ENCODE data around the gene TAAR1.
"Not testable (repeated sequence)": the region's sequence is repeated elsewhere in the genome, so short reads cannot be mapped to it uniquely, and the experiment has no call there.

TAAR1 gene

DNA sequence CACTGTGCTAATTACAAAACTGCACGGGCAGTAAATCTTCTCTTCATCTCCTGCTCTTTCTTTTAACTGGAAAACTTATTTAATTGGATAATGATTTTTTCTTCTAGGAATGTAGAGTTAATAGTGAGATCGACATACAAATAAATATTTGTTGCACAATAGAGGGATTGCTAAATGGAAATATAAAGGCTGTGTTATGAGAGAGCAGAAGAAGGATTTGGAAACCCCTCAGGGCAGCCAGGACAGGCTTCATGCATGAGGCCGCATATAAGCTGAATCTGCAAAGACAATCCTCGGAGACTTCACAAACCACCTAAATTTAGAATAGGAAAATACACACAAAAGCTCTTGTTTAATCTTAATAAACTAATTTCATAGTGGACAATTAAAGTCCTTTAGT, 2.9 kb upstream of the TAAR1 start:
- no peak for DNase-seq (ENCODE audit: low read depth)

DNA sequence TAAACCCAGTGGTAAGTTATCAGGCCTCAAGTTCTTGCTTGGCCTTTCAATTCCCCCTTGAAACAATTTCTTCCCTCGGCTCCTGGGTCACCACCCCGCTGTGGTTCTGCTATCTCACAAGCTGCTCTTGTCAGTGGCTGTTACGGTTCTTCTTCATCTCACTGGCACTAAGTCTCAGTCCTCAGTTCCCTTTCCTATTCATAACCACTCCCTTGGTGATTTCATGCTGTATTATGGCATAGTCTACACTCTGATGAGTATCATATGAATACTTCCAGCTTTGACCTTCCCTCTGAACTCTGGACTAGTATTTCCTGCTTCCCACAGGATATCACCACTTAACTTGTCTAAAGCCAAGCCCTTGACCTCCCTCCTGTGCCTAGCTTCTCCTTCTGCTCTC, 7.9 kb downstream of the TAAR1 start:
- DNase-seq (ENCODE audit: low read depth): no peak

DNA sequence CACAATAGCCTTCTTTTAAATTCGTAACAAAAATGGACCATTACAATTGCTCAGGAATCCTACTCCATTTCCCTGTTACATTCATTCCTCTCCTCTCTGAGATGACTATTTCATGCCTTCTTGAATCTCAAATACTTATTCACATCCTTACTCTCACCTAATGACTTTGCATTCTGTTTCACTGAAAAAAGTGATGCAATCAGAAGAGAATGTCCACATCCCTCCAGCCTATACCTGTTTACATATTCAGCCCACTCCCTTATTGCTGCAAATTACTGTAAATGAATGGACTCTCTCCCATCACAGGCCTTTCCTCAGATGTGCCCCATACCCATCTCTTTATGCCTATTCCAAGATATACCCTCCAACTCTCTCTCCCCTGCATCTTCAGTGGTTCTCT, 8.6 kb downstream of the TAAR1 start:
- DNase-seq (ENCODE audit: low read depth): no peak

DNA sequence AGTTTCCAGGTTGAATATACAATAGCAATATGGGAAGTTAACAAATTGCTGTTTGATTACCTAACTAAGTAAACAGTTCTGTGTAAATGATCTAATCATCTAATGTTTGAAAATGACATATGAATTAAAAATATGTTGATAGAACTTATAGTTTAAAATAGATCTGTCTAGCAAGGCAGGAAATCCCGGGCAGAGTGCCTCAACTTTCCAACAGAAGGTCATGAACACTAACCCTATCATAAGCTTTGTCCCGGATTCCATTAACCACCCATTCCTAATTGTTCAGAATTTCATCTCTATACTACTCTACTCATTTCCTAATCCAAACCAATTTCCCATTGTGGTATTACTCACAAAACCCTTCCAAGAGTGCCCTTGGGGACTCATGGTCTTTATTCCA, 10.2 kb downstream of the TAAR1 start:
- no peak for DNase-seq (ENCODE audit: low read depth)

DNA sequence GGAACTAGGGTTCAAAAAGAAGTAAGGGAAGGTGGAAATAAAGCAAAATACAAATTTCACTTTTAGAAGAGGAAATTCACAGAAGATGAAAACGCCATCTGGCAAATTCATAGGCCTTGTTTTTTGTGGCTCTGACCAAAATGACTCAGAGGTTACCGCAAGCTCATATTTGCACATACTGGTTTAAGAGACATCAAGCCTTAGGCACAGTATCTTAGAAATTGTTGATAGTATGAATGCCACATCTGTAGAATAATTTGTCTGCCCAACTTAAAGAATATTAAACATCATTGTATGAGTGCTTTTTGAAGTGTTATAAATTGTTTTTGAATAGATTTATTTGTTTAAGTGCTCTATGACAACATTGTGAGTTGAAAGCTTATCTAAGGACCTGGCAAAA, 10.6 kb downstream of the TAAR1 start:
- DNase-seq (ENCODE audit: low read depth): no peak

DNA sequence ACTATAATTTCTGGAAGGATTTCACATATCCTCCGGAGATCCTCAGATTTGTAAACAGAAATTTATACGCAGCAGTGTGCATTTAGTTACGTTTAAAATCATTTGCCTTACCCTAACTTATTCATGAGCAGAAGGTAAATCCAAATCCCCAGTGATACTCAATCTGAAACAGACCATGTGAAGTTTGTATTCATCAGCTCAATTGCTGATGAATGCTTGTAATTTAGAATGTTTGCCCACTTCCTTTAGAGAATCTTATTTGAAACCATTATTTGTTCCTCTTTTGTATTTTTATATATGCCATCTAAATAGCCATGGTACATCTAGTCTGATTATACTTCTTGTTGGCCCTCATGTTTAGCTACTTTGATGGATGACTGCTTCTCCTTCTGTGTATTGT, 15.4 kb downstream of the TAAR1 start:
- DNase-seq (ENCODE audit: low read depth): no peak

DNA sequence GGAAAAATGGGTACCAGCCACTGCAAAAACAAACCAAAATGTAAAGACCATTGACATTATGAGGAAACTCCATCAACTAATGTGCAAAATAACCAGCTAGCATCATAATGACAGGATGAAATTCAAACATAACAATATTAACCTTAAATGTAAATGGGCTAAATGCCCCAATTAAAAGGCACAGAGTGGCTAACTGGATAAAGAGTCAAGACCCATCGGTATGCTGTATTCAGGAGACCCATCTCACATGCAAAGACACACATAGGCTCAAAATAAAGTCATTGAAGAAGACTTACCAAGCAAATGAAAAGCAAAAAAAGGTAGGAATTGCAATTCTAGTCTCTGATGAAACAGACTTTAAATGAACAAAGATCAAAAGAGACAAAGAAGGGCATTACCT, 21.8 kb downstream of the TAAR1 start:
- not testable (repeated sequence) for DNase-seq (ENCODE audit: low read depth)

DNA sequence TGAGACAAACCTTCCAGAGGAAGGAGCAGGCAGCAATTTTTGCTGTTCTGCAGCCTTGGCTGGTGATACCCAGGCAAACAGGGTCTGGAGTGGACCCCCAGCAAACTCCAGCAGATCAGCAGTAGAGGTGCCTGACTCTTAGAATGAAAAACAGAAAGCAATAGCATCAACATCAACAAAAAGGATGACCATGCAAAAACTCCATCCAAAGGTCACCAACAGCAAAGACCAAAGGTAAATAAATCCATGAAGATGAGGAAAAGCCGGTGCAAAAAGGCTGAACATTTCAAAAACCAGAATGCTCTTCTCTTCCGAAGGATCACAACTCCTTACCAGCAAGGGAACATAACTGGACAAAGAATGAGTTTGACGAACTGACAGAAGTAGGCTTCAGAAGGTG, 23.1 kb downstream of the TAAR1 start:
- not testable (repeated sequence) for DNase-seq (ENCODE audit: low read depth)

DNA sequence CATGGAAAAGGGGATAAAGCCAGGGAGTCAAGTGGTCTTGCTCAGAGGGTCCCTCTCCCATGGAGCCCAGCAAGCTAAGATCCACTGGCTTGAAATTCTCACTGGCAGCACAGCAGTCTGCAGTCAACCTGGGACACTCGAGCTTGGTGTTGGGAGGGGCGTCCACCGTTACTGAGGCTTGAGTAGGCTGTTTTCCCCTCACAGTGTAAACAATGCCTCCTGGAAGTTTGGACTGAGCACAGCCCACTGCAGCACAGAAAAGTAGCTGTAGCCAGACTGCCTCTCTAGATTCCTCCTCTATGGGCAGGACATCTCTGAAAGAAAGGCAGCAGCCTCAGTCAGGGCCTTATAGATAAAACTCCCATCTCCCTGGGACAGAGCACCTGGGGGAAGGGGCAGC, 23.7 kb downstream of the TAAR1 start:
- DNase-seq (ENCODE audit: low read depth): not testable (repeated sequence)

DNA sequence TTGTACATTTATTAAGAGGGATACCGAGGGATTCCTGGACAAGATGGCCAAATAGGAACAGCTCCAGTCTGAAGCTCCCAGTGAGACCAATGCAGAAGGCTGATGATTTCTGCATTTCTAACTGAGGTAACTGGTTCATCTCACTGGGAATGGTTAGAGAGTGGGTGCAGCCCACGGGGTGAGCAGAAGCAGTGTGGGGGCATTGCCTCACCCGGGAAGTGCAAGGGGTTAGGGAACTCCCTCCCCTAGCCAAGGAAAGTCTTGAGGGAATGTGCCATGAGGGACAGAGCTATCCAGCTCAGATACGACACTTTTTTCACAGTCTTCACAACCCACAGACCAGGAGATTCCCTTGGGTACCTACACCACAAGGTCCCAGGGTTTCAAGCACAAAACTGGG, 24.2 kb downstream of the TAAR1 start:
- DNase-seq (ENCODE audit: low read depth): no peak

DNA sequence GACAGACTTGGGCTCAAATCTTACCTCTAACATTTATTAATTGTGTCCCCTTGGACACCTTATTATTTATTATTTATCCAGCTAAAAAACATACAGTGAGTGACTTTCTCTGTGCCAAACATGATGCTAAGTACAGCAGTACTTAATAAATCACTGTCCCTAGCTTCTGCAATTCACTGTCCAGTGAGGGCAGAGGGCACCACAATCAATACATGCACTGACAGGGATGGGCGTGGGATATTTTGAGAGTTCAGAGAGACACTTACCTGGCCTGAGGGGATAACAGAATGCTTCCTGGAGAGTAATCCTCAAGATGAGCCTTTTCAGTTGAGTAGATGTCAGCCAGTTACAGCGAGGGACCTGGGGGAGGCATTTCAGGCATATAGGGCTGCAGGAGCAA, 25.6 kb downstream of the TAAR1 start:
- DNase-seq (ENCODE audit: low read depth): no peak

DNA sequence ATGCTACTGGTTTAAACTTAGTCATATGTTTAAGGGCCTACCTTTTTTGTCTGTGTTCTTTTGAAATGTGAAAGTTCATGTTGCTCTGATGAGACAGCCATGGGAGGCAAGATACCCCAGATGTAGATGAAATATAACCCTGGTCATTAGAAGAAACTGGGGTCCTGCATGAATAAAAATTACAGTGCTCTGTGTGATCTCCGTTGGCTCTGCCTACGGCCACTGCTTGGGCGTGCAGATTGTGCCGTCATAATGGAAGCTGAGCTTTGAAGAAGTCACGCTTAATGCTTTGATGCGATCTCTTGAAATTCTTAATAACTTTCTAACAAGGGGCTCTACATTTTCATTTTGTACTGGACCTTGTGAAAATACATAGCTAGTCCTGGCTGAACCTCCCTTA, 34.8 kb downstream of the TAAR1 start, which contains the start of gene TAAR2:
TAAR2 (minus strand) TSS at position 101 of the 400 bp plus-strand sequence; CDS start at position 101, 0 bp downstream.
- DNase-seq (ENCODE audit: low read depth): no peak

DNA sequence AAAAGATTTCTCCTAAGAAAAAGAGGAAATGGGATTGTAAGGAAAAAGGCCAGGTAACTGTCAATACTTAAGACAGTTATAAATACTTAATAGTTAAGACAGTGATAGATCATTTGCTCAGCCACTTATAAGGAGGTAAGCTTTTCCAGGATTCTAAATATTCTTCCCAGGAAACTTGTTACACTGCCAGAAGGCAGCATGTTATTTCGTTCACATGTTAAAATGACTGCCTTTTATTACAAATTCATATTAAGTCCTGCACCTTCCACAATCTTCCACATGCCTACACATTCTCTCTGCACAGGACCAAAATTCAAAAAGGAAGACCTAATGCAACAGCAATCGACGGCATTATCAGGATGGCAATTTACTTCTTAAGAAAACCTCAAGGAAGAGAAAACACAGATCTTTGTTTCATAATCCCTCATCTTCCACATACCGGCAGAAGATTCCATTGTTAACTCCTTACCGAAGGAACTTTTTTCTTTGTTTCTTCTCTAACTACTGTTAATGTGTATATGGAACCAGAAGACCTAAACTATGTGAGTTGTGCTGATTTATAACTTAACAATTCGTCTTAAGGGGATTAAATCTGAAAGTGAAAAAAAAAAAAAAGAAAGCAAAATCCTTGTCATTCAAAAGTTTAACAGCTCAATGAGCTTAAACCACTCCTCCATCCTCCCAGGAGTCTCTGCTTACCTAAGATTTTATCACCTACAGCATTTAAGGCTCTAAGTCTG, 35.7 kb downstream of the TAAR1 start:
- no peak for DNase-seq (ENCODE audit: low read depth)

DNA sequence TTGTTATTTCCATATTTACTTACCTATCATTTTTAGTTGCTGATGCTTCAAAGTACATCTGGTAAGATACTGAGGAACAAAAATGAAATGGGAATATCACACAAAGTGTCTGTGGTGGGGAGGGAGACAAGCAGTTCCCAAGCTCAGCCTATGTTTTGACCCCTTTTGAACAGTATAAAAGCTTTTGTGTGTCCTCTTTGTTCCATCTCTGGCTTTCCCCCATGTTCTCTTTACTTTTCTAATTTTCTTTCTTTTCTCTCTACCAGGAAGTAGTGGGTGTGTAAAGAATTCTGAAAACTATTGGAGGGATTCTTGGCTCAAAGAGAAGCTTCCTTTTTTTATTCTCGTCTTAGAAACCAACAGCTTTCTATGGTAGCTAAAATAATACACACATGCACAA, 42.3 kb downstream of the TAAR1 start:
- DNase-seq (ENCODE audit: low read depth): no peak

DNA sequence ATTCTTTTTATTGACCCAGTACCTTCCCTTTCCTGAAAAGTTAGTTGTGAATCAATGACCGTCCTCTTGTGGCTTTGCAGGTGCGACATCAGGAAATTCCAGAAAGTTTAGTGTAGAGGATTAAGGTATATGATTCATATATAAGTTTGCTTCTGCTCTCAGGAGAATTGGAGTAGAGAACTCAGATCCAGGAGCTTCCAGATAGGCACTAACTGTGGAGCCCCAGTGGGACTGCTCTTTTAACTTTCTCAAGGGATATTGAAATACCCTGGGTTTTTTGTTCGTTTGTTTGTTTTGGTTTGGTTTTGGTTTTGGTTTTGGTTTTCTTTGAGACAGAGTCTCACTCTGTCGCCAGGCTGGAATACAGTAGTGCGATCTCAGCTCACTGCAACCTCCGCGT, 44.4 kb downstream of the TAAR1 start:
- DNase-seq (ENCODE audit: low read depth): no peak

DNA sequence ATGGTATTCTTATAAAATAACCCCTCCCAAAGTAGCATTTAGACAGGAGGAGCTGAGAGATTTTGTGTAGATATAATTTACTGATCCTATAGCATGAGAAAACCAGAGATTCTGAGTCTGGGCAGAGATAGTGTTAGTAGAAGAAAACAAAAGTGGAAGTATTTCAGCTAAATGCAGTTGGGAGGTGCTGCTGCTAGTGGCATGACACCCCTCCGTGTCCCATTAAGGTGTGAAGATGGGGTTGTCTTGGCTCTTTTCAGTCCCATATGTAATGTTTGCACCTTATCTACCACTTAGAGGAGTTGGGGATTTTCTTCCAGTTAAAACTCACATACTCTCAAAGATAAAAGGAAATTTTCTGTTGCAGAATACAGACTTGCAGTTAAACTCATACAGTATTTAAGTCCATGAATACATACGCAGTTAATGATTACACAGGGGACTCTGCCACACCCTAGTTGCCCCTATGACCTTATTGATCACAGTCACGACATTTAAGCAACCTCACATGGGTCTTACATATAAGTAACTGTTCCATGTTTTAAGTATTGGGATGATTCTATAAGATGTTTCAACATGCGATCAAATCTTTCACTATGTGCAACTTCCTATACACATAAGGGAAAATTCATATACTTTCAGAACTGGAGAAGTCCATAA, 46.4 kb downstream of the TAAR1 start:
- no peak for DNase-seq (ENCODE audit: low read depth)

DNA sequence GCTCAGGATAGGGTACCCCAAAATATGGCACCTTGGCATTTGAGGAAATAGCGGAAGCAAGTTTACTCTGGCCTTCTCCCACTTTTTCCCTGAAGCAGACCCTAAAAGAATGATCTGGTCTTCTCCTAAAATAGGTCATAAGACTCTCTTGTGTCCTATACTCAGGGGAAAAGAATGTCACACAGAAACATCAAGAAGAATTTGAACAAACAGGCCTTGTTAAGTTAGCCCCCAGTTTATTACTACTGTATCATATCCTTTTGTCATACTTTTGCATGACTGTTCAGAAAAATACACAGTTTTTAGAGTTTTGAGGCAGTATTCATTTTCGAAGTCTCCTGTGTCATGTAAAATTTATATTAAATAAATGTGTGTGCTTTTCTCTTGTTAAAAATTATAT, 47.4 kb downstream of the TAAR1 start:
- DNase-seq (ENCODE audit: low read depth): no peak

DNA sequence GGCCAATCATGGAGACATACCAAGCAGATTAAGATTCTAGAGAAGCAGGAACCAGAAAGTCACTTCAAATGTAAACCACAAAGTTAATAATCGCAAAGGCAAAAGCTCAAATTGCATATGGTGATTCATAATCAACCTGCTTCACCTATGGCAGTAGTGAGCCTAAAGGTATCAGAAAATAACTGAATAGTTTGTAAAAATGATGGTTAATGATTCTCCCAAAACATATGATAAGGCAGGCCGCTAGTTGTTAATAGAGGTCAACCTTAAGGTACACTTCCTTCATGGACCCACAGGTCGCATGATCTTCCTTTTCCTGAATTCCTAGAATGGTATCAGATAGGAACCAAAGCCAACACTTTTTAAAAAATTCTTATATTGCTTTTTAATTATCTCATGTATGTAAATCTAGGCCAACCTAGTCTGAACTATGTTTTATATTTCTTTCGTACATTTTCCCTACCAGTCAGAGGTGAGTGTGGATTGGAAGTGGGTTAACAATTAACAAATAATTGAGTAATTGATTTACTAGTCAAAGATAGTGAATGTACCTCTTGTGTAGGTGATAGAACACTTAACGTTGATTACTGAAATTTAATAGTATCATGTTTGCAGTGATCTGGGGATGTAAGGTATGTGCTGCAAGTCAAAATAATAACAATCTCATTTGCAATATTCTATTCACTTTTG, 51.3 kb downstream of the TAAR1 start:
- DNase-seq (ENCODE audit: low read depth): no peak

DNA sequence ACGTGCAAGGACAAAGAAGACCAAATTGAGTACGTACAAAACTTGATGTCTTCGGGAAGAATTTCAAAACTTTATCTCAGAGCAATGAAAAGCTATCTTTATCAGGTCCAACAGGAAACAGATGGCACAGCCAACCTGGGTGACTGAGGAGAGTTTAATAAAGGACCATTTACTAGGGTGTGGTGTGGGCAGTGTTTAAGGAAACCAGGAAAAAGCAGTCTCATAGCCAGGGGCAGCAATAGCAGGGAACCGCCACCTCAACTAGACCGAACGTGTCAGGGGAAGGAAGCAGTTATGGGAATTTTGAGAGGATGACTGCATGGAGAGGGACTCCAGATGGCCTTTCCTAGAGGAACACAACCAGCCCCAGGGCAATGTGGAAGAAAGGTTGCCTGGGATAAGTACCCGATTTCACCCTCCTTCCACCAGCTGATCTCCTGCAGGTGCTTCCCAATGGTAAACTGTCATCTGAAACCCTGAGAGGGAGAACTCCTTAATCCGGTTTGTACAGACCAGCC, 54.3 kb downstream of the TAAR1 start:
- DNase-seq (ENCODE audit: low read depth): no peak

DNA sequence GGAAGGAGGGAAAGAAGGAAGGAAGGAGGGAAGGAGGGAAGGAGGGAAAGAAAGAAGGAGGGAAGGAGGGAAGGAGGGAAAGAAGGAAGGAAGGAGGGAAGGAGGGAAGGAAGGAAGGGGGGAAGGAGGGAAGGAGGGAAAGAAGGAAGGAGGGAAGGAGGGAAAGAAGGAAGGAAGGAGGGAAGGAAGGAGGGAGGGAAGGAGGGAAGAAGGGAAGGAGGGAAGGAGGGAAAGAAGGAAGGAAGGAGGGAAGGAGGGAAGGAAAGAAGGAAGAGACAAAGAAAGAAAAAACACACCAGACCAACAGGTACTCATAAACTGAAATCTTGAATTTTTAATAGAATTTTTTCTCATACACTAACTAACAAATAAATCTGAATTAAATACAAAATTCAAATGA, 58.1 kb downstream of the TAAR1 start:
- not testable (repeated sequence) for DNase-seq (ENCODE audit: low read depth)

DNA sequence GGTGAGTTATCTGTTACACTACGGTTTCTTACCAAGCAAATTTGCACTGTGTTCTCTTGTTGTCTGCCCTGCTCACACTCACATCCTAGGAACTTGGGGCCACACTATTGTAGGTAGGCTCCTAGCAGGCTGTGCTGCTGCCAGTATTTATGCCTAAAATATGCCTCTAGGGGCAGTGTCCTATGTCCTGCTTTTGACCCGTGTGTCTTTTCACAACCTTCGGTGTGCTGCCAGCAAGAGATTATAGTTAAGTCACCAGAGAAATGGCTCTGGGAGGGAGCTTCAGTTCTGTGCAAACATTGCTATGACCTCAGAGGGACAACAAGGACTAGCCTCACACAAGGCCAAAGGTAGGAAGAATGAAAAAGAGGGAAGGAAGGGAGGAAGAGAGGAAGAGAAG, 60.5 kb downstream of the TAAR1 start:
- no peak for DNase-seq (ENCODE audit: low read depth)

DNA sequence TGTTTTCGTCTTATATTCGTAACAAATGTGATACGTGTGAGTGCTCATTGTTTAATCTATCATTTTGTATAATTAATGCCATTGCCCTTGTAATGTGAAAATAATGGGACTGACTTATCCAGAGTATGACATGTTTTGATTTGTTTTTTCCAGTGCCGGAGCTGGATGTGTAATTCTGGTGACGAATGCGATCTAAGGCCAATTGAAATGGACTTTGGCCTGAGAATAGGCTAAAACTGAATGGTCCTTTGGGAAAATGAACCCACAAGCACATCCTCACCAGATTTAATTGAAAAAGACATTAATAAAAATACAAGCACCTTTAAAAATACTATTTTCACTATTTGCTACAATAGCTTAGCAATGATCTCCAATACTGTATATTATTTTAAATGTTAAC, 62.8 kb downstream of the TAAR1 start:
- DNase-seq (ENCODE audit: low read depth): no peak

All from stimulated activated CD8-positive, alpha-beta memory T cell treated with anti-CD3 and anti-CD28 coated beads, Interleukin-15, amount 100 ng/mL, for 1 hour (primary cell).